HG03159 (cell line): ENCODE measurements around the gene DHRS11.

Experiments used
- ATAC-seq: cut with Tn5 transposase; IDR thresholded peaks from one replicate; pipeline ENCODE4 v1.9.1; 2021; ENCODE audit warnings: mild to moderate bottlenecking, moderate library complexity; ENCODE audit not compliant: unreplicated experiment

The DHRS11 gene

GRCh38 chr17:36591434-36592315 lies at the start of gene DHRS11:
TSS of gene DHRS11 (plus strand) at chr17:36591879. CDS start at chr17:36592010, 131 bp downstream.
- peak; percentile 71 for ATAC-seq

GRCh38 chr17:36542755-36543154 lies 48.9 kb upstream of the DHRS11 start:
- ATAC-seq, result no peak

GRCh38 chr17:36544044-36544306 lies 47.7 kb upstream of the DHRS11 start:
- ATAC-seq, result peak; percentile 24

GRCh38 chr17:36544307-36545076 lies 47.2 kb upstream of the DHRS11 start, which contains the start of gene GGNBP2:
TSS of gene GGNBP2 (plus strand) at chr17:36544919. CDS start at chr17:36545725, 806 bp downstream.
- peak; percentile 46 for ATAC-seq

- peak; percentile 26 for ATAC-seq
These were observed 46.6 kb upstream of the DHRS11 start for GRCh38 chr17:36545077-36545464.

GRCh38 chr17:36545465-36546417 lies 45.9 kb upstream of the DHRS11 start:
- peak; percentile 61 for ATAC-seq

GRCh38 chr17:36546418-36547093 lies 45.1 kb upstream of the DHRS11 start:
- ATAC-seq, result no peak

GRCh38 chr17:36547776-36548175 lies 43.9 kb upstream of the DHRS11 start:
- no peak for ATAC-seq

GRCh38 chr17:36550491-36551417 lies 40.9 kb upstream of the DHRS11 start:
- no peak for ATAC-seq

- ATAC-seq, result no peak
These were observed 38.2 kb upstream of the DHRS11 start for GRCh38 chr17:36553459-36553858.

GRCh38 chr17:36566081-36566480 lies 25.6 kb upstream of the DHRS11 start:
- no peak for ATAC-seq

- no peak for ATAC-seq
These were observed 16.7 kb upstream of the DHRS11 start for GRCh38 chr17:36575028-36575427.

GRCh38 chr17:36576793-36577192 lies 14.9 kb upstream of the DHRS11 start:
- no peak for ATAC-seq

- ATAC-seq, result no peak
These were observed 13.0 kb upstream of the DHRS11 start for GRCh38 chr17:36578671-36579070.

GRCh38 chr17:36583787-36584186 lies 7.9 kb upstream of the DHRS11 start:
- ATAC-seq, result no peak

- no peak for ATAC-seq
These were observed 5.5 kb upstream of the DHRS11 start for GRCh38 chr17:36586138-36586537.

- ATAC-seq, result no peak
These were observed 1.6 kb upstream of the DHRS11 start for GRCh38 chr17:36590082-36590481.

GRCh38 chr17:36592316-36592715 lies 637 bp downstream of the DHRS11 start:
- no peak for ATAC-seq

GRCh38 chr17:36592716-36593321 lies 1.1 kb downstream of the DHRS11 start:
- ATAC-seq, result no peak
